Body of pancreas (tissue), 4 donors: ENCODE measurements around the gene THSD8.

Experiments
- POLR2A ChIP-seq, 3 donors: fragments of 450-650 bp; IDR thresholded peaks; one replicate each; pipeline ENCODE4 v1.6.1; 2016; ENCODE audit warnings: antibody characterized with exemption in 3 of 3, mild to moderate bottlenecking in 2 of 3
- TF ChIP-seq, protein P1 (sequence below), 7 experiments: fragments of 450-650 bp in 4 of 7; fragments of 200-600 bp in 3 of 7; sonication (generic) in 3 of 7; IDR thresholded peaks; one replicate each; pipeline ENCODE4 v1.5.1; 2016 to 2019; ENCODE audit warnings: antibody characterized with exemption in 7 of 7

DNA sequence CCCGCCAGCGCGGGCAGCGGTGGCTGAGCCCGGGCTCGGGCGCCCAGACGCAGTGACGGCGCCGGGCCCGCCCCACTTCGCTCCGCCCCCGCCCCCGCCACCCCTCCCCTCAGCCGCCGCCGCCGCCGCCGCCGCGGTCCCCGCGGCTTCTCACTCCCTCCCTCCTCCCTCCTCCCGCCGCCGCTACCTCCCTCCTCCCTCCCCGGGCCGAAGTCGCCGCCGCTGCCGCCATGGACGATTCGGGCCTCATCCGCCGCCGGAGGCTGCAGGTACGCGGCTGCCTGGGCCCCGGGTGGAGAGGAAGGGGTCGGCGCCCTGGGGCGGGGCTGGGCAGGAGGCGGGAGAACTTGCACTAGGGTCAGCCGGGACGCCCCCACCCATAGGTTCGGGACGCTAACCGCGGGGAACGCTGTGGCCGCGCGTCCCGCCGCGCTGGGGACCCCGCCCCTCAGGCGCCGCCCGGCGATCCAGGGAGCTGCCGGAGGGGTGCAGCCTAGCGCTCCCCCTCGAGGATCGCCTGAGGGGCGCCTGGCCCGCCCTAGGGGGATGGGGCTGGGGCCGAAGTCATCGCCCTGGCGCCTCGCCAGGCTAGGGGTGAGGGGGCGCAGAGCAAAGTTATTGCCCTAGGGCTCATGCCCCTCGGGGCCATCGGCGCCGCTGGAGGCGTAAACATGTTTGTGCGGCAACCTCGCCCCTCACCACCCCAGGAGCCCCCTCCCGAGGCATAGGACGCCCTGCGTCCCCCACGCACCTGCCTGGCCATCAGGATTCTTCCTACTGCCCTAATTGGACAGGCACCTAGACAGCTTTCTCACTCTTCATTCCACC is 32.1 kb downstream of the THSD8 start:
- TF ChIP-seq, protein P1, sequence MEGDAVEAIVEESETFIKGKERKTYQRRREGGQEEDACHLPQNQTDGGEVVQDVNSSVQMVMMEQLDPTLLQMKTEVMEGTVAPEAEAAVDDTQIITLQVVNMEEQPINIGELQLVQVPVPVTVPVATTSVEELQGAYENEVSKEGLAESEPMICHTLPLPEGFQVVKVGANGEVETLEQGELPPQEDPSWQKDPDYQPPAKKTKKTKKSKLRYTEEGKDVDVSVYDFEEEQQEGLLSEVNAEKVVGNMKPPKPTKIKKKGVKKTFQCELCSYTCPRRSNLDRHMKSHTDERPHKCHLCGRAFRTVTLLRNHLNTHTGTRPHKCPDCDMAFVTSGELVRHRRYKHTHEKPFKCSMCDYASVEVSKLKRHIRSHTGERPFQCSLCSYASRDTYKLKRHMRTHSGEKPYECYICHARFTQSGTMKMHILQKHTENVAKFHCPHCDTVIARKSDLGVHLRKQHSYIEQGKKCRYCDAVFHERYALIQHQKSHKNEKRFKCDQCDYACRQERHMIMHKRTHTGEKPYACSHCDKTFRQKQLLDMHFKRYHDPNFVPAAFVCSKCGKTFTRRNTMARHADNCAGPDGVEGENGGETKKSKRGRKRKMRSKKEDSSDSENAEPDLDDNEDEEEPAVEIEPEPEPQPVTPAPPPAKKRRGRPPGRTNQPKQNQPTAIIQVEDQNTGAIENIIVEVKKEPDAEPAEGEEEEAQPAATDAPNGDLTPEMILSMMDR (IDR thresholded peaks at IDR 0.05), result no peak
- no peak for TF ChIP-seq POLR2A (IDR thresholded peaks at IDR 0.05)
